ENCODE results near the gene ERCC1.

DNA sequence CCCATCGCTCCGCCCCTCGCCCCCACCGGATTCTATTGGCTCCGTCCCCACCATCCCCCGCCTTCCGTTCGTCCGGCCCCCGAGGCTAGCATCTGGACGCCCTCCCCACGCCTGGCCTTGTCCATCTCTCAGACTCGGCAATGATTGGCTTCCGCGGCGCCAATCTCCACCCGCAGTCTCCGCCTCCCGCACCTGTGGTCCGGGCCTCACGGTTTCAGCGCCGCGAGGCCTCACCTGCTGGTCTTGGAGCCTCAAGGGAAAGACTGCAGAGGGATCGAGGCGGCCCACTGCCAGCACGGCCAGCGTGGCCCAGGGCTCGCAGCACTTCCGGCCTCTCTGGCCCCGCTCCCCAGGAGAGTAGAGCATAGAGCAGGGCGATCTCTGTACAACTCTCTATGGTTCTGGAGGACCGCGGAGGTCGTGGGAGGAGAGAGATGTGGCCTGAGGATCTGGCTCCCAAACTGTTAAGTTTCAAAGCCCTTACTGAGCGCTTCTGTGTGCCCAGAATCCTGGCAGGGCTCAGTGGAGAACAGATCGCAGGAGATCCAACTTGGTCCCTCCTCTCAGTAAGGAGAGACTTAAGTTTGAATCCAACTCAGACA is at the start of gene ERCC1:
- TF ChIP-seq, protein P1, sequence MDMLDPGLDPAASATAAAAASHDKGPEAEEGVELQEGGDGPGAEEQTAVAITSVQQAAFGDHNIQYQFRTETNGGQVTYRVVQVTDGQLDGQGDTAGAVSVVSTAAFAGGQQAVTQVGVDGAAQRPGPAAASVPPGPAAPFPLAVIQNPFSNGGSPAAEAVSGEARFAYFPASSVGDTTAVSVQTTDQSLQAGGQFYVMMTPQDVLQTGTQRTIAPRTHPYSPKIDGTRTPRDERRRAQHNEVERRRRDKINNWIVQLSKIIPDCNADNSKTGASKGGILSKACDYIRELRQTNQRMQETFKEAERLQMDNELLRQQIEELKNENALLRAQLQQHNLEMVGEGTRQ (IDR thresholded peaks at IDR 0.05) = no peak
- TF ChIP-seq, protein P2, sequence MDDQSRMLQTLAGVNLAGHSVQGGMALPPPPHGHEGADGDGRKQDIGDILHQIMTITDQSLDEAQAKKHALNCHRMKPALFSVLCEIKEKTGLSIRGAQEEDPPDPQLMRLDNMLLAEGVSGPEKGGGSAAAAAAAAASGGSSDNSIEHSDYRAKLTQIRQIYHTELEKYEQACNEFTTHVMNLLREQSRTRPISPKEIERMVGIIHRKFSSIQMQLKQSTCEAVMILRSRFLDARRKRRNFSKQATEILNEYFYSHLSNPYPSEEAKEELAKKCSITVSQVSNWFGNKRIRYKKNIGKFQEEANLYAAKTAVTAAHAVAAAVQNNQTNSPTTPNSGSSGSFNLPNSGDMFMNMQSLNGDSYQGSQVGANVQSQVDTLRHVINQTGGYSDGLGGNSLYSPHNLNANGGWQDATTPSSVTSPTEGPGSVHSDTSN (IDR thresholded peaks at IDR 0.05) = peak; percentile 89
- TF ChIP-seq, protein P3, sequence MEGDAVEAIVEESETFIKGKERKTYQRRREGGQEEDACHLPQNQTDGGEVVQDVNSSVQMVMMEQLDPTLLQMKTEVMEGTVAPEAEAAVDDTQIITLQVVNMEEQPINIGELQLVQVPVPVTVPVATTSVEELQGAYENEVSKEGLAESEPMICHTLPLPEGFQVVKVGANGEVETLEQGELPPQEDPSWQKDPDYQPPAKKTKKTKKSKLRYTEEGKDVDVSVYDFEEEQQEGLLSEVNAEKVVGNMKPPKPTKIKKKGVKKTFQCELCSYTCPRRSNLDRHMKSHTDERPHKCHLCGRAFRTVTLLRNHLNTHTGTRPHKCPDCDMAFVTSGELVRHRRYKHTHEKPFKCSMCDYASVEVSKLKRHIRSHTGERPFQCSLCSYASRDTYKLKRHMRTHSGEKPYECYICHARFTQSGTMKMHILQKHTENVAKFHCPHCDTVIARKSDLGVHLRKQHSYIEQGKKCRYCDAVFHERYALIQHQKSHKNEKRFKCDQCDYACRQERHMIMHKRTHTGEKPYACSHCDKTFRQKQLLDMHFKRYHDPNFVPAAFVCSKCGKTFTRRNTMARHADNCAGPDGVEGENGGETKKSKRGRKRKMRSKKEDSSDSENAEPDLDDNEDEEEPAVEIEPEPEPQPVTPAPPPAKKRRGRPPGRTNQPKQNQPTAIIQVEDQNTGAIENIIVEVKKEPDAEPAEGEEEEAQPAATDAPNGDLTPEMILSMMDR (IDR thresholded peaks at IDR 0.05) = no peak
- TF ChIP-seq POLR2A (IDR thresholded peaks at IDR 0.05; ENCODE audit: low read length) (peak; percentile 84), EP300 (IDR thresholded peaks at IDR 0.05) (peak in 1 of 2 experiments; percentile 10; a peak in 1 of 5 replicates), CBX8 (IDR thresholded peaks at IDR 0.05) (no peak)

Measured in A549 (cell line).